IPS-18a (cell line): ENCODE measurements around the gene LGR6.

Source experiments
- H3K27ac ChIP-seq: one replicate; pipeline ENCODE4 v1.5.1; 2013; ENCODE audit warnings: low read length
- H3K27me3 ChIP-seq: one replicate; pipeline ENCODE4 v1.6.1; 2013; ENCODE audit warnings: mild to moderate bottlenecking, low read length; ENCODE audit not compliant: control insufficient read depth, insufficient read depth
- H3K36me3 ChIP-seq: one replicate; pipeline ENCODE4 v1.6.1; 2013; ENCODE audit warnings: low read depth, low read length; ENCODE audit not compliant: control insufficient read depth
- H3K4me1 ChIP-seq: one replicate; pipeline ENCODE4 v1.6.1; 2013; ENCODE audit warnings: low read depth, low read length; ENCODE audit not compliant: control insufficient read depth
- H3K4me3 ChIP-seq: one replicate; pipeline ENCODE4 v1.5.1; 2013; ENCODE audit warnings: low read length
- H3K9ac ChIP-seq: one replicate; pipeline ENCODE4 v1.6.1; 2013; ENCODE audit warnings: mild to moderate bottlenecking, low read length, moderate library complexity
- H3K9me3 ChIP-seq: one replicate; pipeline ENCODE4 v1.6.1; 2013; ENCODE audit warnings: low read depth, low read length; ENCODE audit not compliant: control insufficient read depth

The LGR6 gene

DNA sequence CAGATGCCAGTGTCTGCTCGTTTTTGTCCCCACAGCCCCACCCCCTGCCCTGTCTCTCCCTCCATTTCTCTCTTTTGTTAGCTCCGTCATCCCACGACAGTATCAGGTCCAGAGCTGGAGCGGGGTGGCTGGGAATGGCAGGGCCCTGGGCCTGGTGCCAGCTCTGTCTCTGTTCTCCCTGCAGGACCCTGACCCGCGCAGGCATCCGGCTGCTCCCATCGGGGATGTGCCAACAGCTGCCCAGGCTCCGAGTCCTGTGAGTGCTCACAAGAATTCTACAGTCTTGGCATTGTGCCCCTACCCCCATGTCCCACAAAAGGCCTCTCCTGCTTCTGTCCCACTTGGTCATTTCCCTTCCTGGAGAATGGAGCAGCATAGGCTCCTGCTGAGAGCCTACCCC, 110.8 kb downstream of the LGR6 start:
- Histone ChIP-seq H3K27ac (no peak overlapping the region), H3K36me3 (no peaks in the 10 kb centered on the region), H3K9me3 (no peaks in the 10 kb centered on the region), H3K4me1 (no peaks in the 10 kb centered on the region), H3K27me3 (no peaks in the 10 kb centered on the region), H3K4me3 (no peak overlapping the region), H3K9ac (no peak overlapping the region)

DNA sequence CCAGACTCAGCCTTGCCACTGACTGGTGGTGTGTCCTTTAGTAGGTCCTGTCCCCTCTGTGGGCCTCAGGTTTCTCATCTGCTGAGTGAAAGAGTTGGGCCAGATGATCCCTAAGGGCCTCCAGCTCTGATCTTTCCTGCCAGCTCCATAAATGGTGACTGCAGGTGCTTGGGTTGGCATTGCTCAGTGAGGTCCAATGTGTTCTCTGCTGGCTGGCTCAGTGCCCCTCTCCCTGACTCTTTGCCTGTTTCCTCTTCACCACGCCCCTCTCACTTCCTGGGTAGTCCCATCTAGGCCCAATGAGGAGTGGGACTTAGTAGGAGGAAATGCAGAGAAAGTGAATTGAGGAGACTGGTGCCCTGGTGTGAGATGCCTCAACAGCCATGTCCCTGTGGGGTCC, 111.6 kb downstream of the LGR6 start:
- no peaks in the 10 kb centered on the region for H3K4me1 ChIP-seq
- no peak overlapping the region for H3K4me3 ChIP-seq
- H3K27ac ChIP-seq, result no peak overlapping the region
- no peaks in the 10 kb centered on the region for H3K27me3 ChIP-seq
- H3K9me3 ChIP-seq, result no peaks in the 10 kb centered on the region
- H3K9ac ChIP-seq, result no peak overlapping the region
- H3K36me3 ChIP-seq, result no peaks in the 10 kb centered on the region

DNA sequence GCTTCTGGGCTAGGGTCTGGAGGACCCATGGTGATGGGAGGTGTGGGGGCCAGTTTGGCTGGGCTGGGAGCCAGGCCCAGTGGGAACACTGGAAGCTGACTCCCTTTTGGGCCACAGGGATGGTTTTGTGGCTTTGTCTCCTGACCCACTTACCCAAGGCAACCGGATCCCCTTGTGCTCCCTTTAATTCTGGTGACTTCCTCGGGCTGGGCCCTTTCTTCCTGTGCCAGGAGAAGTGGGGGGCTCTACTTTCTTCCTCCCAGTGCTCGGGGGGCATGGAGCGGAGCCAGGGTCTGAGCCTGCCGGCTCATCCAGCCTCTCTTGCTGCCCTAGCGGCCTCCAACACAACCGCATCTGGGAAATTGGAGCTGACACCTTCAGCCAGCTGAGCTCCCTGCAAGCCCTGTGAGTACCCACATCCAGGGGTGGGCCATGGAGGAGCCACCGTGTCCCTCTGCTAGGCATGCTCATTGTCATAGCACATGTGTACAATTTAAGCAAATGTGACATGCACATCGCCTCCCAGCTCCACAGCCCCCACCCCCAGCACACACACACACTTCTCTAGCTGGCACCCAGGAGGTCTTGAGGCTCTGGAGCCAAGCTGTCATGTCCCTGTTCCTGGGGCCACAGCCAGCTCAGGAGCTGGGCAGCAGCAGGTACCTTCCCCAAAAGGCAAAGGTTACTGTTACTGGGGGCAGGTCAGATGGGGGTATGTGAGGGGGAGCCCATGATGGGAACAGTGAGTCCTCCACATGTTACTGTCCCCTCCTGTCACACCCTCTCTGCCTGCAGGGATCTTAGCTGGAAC, 113.1 kb downstream of the LGR6 start:
- Histone ChIP-seq H3K9ac (no peak overlapping the region), H3K27ac (no peak overlapping the region), H3K4me1 (no peaks in the 10 kb centered on the region), H3K9me3 (no peaks in the 10 kb centered on the region), H3K4me3 (no peak overlapping the region), H3K27me3 (no peaks in the 10 kb centered on the region), H3K36me3 (no peaks in the 10 kb centered on the region)

DNA sequence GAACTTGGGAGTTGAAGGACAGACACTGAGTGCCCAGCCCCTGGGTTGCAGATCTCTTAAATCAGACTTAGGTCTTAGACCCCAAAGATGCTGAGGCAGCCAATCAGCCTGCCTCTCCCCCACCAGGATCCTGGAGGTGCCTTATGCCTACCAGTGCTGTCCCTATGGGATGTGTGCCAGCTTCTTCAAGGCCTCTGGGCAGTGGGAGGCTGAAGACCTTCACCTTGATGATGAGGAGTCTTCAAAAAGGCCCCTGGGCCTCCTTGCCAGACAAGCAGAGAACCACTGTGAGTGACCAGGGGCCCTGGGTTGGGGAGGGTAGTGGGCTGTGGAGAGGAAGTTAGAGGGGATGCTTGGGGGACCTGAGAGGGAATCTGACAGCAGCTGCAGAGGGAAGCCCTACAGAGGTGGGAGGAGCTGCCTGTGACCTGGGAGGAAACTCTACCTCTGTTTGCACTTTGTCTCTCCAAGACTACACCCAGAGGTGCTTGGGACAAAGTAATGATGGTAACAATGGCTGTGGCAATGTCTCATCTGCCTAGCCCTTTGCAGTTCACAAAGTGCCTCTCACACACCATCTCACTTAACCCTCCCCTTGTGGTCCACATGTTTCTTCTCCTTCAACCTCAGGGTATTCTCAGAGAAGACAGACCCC, 116.6 kb downstream of the LGR6 start:
- Histone ChIP-seq H3K36me3 (no peaks in the 10 kb centered on the region), H3K27me3 (no peaks in the 10 kb centered on the region), H3K9ac (no peak overlapping the region), H3K27ac (no peak overlapping the region), H3K4me1 (no peaks in the 10 kb centered on the region), H3K9me3 (no peaks in the 10 kb centered on the region), H3K4me3 (no peak overlapping the region)

DNA sequence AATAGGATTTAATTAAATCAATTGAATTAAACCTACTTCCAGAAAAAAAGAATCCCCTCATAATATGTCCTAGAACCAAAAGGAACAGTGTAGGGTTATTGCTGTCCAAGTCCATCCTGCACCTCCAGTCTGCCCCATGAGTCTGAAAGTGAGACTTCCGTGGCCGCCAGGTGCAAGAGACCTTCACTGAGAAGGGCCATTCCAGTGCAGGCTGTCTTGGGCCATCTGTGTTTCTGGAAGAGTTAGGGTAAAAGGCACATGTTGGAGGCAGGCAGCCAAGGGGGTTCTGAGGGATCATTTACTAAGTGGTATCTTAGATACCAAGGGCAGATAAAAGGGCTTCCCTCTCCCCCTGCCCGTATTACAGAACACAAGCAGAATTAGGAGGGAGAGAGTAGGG, 117.1 kb downstream of the LGR6 start:
- Histone ChIP-seq H3K4me1 (no peaks in the 10 kb centered on the region), H3K9ac (no peak overlapping the region), H3K36me3 (no peaks in the 10 kb centered on the region), H3K27me3 (no peaks in the 10 kb centered on the region), H3K9me3 (no peaks in the 10 kb centered on the region), H3K27ac (no peak overlapping the region), H3K4me3 (no peak overlapping the region)

DNA sequence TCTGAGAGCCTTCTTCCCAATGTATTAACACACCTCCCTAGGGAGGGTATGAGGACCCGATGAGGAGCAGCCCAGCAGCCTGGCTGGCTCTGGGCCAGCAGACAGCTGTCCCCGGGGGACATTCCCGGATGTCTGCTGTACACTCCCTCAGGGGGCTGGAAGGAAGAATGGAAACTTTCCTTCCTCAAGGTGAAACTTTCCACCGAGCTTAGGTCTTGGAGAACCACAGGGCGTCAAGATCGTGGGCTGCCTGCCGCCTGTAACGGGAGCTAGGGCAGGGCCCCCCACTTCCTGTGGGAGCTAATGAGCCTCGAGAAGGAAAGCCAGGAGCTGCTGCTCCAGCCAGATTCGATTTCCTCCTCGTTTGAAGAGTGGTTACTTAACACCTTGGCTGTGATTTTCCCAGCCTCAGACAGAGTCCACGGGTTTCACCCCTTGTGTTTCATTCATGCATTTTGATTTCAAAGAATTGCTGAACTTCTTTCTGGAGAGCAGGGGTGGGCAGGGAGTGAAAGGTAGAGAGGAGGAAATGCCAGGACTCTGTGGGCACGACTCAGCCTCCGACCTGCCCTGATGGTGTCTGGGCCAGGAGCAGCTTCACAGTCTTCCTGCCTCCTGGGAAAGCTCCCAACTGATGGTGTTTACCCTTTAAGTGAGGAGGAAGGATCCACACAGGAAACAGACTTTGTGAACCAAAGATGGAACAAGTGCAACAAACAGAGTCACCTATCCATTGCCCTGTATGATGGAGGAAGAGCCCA, 118.5 kb downstream of the LGR6 start:
- Histone ChIP-seq H3K4me1 (no peaks in the 10 kb centered on the region), H3K27me3 (no peaks in the 10 kb centered on the region), H3K9ac (no peak overlapping the region), H3K4me3 (no peak overlapping the region), H3K9me3 (no peaks in the 10 kb centered on the region), H3K36me3 (no peaks in the 10 kb centered on the region), H3K27ac (no peak overlapping the region)

DNA sequence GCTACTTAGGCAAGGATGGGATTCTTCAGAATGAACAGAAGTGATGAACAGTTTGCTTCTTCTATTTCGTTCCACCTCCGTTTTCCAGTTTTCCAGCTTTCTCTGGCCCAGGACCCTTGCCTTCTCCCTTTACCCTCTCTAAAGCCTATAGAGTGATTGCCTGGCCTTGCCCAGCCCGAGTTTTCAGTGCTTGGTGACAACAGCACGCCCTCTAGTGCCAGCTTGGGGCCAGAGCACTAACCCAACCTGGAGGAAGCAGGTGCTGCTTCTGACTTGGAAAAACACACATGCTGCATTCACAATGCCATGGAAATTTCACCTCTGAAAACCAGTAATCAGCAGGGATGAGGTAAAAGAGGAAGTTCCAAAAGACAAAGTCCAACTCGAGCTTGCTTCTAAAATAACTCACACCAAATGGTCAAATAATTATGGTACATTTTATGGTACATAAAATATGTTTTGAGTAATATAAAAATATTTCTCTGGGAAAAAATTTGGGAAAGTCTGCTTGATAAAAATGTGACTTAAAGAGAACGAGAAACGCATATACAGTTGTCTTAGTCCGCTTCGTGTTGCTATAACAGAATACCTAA, 122.1 kb downstream of the LGR6 start:
- no peak overlapping the region for H3K4me3 ChIP-seq
- no peaks in the 10 kb centered on the region for H3K9me3 ChIP-seq
- H3K9ac ChIP-seq, result no peak overlapping the region
- no peak overlapping the region for H3K27ac ChIP-seq
- H3K4me1 ChIP-seq, result no peaks in the 10 kb centered on the region
- H3K36me3 ChIP-seq, result no peaks in the 10 kb centered on the region
- no peaks in the 10 kb centered on the region for H3K27me3 ChIP-seq

DNA sequence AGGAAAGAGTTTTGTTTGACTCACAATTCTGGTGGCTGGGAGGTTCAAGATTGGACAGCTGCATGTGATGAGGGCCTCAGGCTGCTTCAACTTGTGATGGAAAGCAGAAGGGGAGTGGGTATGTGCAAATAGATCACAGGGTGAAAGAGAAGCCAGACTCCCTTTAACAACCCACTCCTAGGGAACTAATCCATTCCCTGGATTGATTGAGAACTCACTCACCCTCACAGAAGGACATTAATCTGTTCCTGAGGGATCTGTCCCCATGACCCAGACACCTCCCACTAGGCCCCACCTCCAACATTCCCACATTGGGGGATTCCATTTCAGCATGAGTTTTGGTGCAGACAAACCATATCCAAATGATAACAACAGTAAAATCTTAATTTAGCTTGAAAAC, 122.6 kb downstream of the LGR6 start:
- Histone ChIP-seq H3K36me3 (no peaks in the 10 kb centered on the region), H3K4me3 (no peak overlapping the region), H3K27ac (no peak overlapping the region), H3K9ac (no peak overlapping the region), H3K27me3 (no peaks in the 10 kb centered on the region), H3K9me3 (no peaks in the 10 kb centered on the region), H3K4me1 (no peaks in the 10 kb centered on the region)

DNA sequence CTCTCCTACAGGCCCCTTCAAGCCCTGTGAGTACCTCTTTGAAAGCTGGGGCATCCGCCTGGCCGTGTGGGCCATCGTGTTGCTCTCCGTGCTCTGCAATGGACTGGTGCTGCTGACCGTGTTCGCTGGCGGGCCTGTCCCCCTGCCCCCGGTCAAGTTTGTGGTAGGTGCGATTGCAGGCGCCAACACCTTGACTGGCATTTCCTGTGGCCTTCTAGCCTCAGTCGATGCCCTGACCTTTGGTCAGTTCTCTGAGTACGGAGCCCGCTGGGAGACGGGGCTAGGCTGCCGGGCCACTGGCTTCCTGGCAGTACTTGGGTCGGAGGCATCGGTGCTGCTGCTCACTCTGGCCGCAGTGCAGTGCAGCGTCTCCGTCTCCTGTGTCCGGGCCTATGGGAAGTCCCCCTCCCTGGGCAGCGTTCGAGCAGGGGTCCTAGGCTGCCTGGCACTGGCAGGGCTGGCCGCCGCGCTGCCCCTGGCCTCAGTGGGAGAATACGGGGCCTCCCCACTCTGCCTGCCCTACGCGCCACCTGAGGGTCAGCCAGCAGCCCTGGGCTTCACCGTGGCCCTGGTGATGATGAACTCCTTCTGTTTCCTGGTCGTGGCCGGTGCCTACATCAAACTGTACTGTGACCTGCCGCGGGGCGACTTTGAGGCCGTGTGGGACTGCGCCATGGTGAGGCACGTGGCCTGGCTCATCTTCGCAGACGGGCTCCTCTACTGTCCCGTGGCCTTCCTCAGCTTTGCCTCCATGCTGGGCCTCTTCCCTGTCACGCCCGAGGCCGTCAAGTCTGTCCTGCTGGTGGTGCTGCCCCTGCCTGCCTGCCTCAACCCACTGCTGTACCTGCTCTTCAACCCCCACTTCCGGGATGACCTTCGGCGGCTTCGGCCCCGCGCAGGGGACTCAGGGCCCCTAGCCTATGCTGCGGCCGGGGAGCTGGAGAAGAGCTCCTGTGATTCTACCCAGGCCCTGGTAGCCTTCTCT, 124.6 kb downstream of the LGR6 start:
- Histone ChIP-seq H3K4me1 (no peaks in the 10 kb centered on the region), H3K27me3 (no peaks in the 10 kb centered on the region), H3K27ac (no peak overlapping the region), H3K4me3 (no peak overlapping the region), H3K36me3 (no peaks in the 10 kb centered on the region), H3K9me3 (no peaks in the 10 kb centered on the region), H3K9ac (no peak overlapping the region)

DNA sequence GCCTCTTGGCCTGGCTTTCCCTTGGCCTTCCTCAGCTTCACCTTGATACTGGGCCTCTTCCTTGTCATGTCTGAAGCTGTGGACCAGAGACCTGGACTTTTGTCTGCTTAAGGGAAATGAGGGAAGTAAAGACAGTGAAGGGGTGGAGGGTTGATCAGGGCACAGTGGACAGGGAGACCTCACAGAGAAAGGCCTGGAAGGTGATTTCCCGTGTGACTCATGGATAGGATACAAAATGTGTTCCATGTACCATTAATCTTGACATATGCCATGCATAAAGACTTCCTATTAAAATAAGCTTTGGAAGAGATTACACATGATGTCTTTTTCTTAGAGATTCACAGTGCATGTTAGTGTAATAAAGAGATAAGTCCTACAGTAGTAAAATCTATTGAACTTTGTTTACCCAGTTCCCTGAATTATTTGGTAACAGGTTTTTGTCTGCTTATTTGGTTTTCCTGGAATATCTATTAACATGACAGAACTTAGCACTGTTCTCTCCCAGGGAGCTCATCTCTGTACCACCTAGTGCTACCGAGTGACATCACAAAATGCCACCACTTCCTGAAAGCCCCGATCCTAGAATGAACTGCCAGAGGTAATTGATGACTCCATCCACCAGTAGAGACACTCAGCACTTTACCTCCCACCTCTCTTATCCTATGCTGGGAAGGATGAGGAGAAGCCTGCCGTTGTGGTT, 125.9 kb downstream of the LGR6 start:
- H3K36me3 ChIP-seq, result no peaks in the 10 kb centered on the region
- no peak overlapping the region for H3K4me3 ChIP-seq
- H3K27me3 ChIP-seq, result no peaks in the 10 kb centered on the region
- no peaks in the 10 kb centered on the region for H3K4me1 ChIP-seq
- no peaks in the 10 kb centered on the region for H3K9me3 ChIP-seq
- no peak overlapping the region for H3K9ac ChIP-seq
- no peak overlapping the region for H3K27ac ChIP-seq
